ENCODE measurements around the gene EPHA2.

The EPHA2 gene

GRCh38 chr1:16075337-16076030 lies 80.4 kb downstream of the EPHA2 start:
- Histone ChIP-seq H4K20me1 (ENCODE audit: insufficient read depth) (no peaks in the 10 kb centered on the region), H3K79me2 (ENCODE audit: insufficient read depth, low read depth) (no peaks in the 10 kb centered on the region), H3K27me3 (ENCODE audit: insufficient read depth, low read depth) (no peaks in the 10 kb centered on the region), H3K9ac (no peak overlapping the region), H2AFZ (ENCODE audit: low read depth) (no peak overlapping the region), H3K4me2 (no peak overlapping the region), H3K27ac (no peak overlapping the region), H3K4me1 (ENCODE audit: low read depth, poor library complexity, severe bottlenecking) (peaks cover 26% of the 10 kb centered on the region), H3K4me3 (IDR thresholded peaks at IDR 0.05; ENCODE audit: insufficient read depth, low read depth, low read length) (no peak overlapping the region), H3K36me3 (ENCODE audit: insufficient read depth) (no peaks in the 10 kb centered on the region)
- TF ChIP-seq CTCF (conservative IDR thresholded peaks at IDR 0.05; ENCODE audit: low read depth, low read length), result no peak
